OCI-LY3 (cell line): ENCODE measurements around the gene RNF149.
A peak's percentile ranks its signal among the peaks of the same experiment; 100 is the strongest.
"Not testable (repeated sequence)": the region's sequence is repeated elsewhere in the genome, so short reads cannot be mapped to it uniquely, and the experiment has no call there.

ENCODE experiments used
- H2AFZ ChIP-seq: fragments of 200-600, 300-600 bp; shearing (Covaris generic); 2 replicates; pipeline ENCODE4 v1.6.0; 2014; ENCODE audit warnings: antibody characterized with exemption, low read depth, low read length
- H3K27ac ChIP-seq: fragments of 200-600, 300-600 bp; sonication (generic); 2 replicates; pipeline ENCODE4 v1.5.1; 2014; ENCODE audit warnings: mild to moderate bottlenecking, low read length, moderate library complexity, mixed read lengths
- H3K27me3 ChIP-seq: fragments of 200-600, 300-600 bp; sonication (generic); 2 replicates; pipeline ENCODE4 v1.6.1; 2014; ENCODE audit warnings: low read depth, low read length, mixed read lengths
- H3K36me3 ChIP-seq: fragments of 200-600, 300-600 bp; sonication (generic); replicated peaks from 2 replicates; pipeline ENCODE3; 2014; ENCODE audit warnings: low read depth, low read length, mixed read lengths
- H3K4me1 ChIP-seq: fragments of 300-600, 200-600 bp; sonication (generic); 2 replicates; pipeline ENCODE4 v1.6.1; 2014; ENCODE audit warnings: low read length, mixed read lengths
- H3K4me2 ChIP-seq: fragments of 200-600, 300-600 bp; sonication (generic); 2 replicates; pipeline ENCODE4 v1.6.1; 2014; ENCODE audit warnings: low read length, mixed read lengths
- H3K4me3 ChIP-seq: fragments of 300-600, 200-600 bp; sonication (generic); 2 replicates; pipeline ENCODE4 v1.5.1; 2014; ENCODE audit warnings: antibody characterized with exemption, mild to moderate bottlenecking, low read length, moderate library complexity
- H3K79me2 ChIP-seq: fragments of 300-600, 200-600 bp; shearing (Covaris generic); 2 replicates; pipeline ENCODE4 v1.6.1; 2014; ENCODE audit warnings: mild to moderate bottlenecking, low read length, mixed read lengths
- H3K9ac ChIP-seq: fragments of 300-600, 200-600 bp; shearing (Covaris generic); 2 replicates; pipeline ENCODE4 v1.6.0; 2014; ENCODE audit warnings: mild to moderate bottlenecking, low read length, moderate library complexity
- H3K9me3 ChIP-seq: fragments of 200-600, 300-600 bp; shearing (Covaris generic); 2 replicates; pipeline ENCODE4 v1.6.1; 2014; ENCODE audit warnings: low read length, mixed read lengths; ENCODE audit not compliant: insufficient read depth
- H4K20me1 ChIP-seq: fragments of 200-600, 300-600 bp; sonication (generic); 2 replicates; pipeline ENCODE4 v1.6.1; 2016; ENCODE audit warnings: low read length, mixed read lengths; ENCODE audit not compliant: insufficient read depth
- CTCF ChIP-seq: fragments of 200-600, 300-600 bp; sonication (generic); IDR thresholded peaks from 2 replicates; pipeline ENCODE4 v1.5.1; 2014; ENCODE audit warnings: antibody characterized with exemption, low read length, low read depth
- EZH2phosphoT487 ChIP-seq: fragments of 200-600 bp; shearing (Covaris generic); IDR thresholded peaks from 2 replicates; pipeline ENCODE4 v1.6.1; 2018; ENCODE audit warnings: antibody characterized with exemption, mixed run types, low read depth

The RNF149 gene

DNA sequence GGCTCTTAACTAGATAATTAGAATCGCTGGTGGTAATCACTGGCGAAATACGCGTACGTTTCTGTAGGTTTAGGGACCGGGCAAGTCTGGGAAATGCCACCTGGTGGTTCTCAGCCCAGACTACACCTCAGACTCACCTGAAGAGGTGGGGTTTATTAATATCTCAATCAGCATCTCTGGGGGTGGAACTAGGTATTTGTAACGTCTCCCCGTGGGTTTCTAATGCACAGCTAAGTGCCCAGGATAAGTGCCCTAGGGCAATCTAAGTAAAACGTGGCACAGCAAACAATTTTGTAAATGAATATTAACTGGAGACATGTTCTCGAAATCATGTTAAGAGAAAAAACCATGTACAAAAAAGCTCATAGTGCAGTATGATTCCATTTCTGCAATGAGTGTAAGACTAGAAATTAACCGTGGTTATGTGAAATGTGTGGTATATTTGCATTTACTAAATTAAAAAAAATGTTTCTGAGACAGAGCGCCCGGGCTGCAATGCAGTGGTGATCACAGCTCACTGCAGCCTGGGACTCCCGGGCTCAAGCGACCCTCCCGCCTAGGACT is 56.6 kb downstream of the RNF149 start:
- Histone ChIP-seq H4K20me1 (peaks cover 23% of the 10 kb centered on the region), H3K27me3 (no peaks in the 10 kb centered on the region), H3K79me2 (peaks cover 39% of the 10 kb centered on the region), H2AFZ (peak overlapping the region; percentile 78; the same call in 1 of the 2 replicates), H3K4me3 (peak overlapping the region; percentile 77), H3K4me2 (peak overlapping the region; percentile 87), H3K27ac (peak overlapping the region; percentile 65), H3K36me3 (peaks cover 9% of the 10 kb centered on the region), H3K9me3 (no peaks in the 10 kb centered on the region), H3K9ac (peak overlapping the region; percentile 64), H3K4me1 (peaks cover 18% of the 10 kb centered on the region)
- peak; percentile 33 for TF ChIP-seq CTCF
- TF ChIP-seq EZH2phosphoT487: no peak

DNA sequence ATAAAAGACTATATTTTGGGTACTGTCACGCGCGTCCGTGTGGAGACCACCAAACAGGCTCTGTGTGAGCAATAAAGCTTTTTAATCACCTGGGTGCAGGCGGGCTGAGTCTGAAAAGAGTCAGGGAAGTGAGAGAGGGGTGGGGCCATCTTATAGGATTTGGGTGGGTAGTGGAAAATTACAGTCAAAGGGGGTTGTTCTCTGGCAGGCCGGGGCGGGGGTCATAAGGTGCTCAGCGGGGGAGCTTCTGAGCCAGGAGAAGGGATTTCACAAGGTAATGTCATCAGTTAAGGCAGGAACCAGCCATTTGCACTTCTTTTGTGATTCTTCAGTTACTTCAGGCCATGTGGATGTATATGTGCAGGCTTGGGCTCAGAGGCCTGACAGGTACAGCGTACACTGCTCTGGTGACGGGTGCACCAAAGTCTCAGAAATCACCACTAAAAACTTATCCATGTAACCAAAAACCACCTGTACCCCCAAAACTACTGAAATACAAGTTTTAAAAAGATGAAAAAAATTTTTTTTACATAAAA is 57.2 kb downstream of the RNF149 start:
- Histone ChIP-seq H3K9ac (peak overlapping the region; percentile 64; the same call in 1 of the 2 replicates), H3K4me2 (peak overlapping the region; percentile 87), H3K4me1 (peaks cover 18% of the 10 kb centered on the region), H4K20me1 (peaks cover 21% of the 10 kb centered on the region), H3K4me3 (peak overlapping the region; percentile 77), H3K79me2 (peaks cover 35% of the 10 kb centered on the region)
- H3K27me3 ChIP-seq, H3K27ac ChIP-seq, H3K9me3 ChIP-seq, H3K36me3 ChIP-seq, H2AFZ ChIP-seq: not testable (repeated sequence)

DNA sequence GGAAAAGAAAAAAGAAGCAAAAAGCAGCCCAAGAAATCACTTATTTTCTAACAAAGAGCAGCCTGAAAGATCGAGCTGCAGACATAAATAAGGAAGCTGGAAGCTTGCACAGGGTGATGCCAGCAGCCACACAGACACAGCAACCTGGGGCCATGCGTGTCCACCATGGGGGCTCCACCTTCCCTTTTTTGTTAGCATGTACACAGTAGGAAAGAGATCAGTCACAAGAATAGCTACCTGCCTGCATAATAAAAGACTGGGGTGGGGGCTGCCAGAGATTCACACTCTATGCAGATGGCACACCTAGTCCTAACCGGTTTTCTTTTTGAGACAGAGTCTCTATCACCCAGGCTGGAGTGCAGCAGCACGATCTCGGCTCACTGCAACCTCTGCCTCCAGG is 58.7 kb downstream of the RNF149 start:
- Histone ChIP-seq H2AFZ (no peak overlapping the region), H3K9ac (no peak overlapping the region), H3K9me3 (no peaks in the 10 kb centered on the region), H3K27ac (no peak overlapping the region), H3K79me2 (peaks cover 21% of the 10 kb centered on the region), H3K4me2 (no peak overlapping the region), H4K20me1 (peaks cover 13% of the 10 kb centered on the region), H3K27me3 (no peaks in the 10 kb centered on the region), H3K4me1 (peaks cover 18% of the 10 kb centered on the region), H3K36me3 (peaks cover 8% of the 10 kb centered on the region), H3K4me3 (no peak overlapping the region)
- TF ChIP-seq EZH2phosphoT487 (no peak), CTCF (no peak)

DNA sequence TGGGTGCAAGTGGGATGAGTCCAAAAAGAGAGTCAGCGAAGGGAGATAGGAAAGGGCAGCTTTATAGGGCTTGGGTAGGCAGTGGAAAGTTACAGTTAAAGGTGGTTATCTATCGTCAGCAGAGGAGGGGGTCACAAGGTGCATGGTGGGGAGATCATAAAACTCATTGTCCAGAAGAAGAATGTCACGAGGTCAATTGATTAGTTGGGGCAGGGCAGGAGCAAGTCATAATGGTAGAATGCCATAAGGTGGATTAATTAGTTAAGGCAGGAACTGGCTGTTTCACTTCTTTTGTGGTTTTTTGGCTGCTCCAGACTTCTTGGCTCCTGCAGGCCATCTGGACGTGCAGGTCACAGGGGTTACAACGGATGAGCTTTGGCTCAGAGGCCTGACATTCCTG is 59.7 kb downstream of the RNF149 start:
- H3K36me3 ChIP-seq, H2AFZ ChIP-seq, H3K9me3 ChIP-seq, H3K4me3 ChIP-seq, H3K4me1 ChIP-seq, H3K27me3 ChIP-seq, H3K4me2 ChIP-seq, H3K27ac ChIP-seq, H3K9ac ChIP-seq, H4K20me1 ChIP-seq: not testable (repeated sequence)
- peaks cover 10% of the 10 kb centered on the region for H3K79me2 ChIP-seq

DNA sequence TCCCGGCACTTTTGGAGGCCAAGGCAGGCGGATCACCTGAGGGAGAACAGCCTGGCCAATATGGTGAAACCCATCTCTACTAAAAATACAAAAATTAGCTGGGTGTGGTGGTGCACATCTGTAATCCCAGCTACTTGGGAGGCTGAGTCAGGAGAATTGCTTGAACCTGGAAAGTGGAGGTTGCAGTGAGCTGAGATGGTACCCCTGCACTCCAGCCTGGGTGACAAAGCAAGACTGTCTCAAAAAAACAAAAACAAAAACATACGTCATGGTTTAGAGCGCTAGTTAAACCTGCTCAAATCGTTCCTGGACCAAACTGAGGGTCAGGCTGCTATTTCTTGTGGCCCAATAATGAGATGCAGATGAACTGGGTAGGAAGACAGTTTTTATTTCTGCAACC is 63.0 kb downstream of the RNF149 start:
- not testable (repeated sequence) for H2AFZ ChIP-seq, H3K9me3 ChIP-seq, H3K4me2 ChIP-seq, H3K9ac ChIP-seq, H3K79me2 ChIP-seq, H3K4me3 ChIP-seq, H4K20me1 ChIP-seq, H3K27me3 ChIP-seq, H3K36me3 ChIP-seq, H3K27ac ChIP-seq, H3K4me1 ChIP-seq

- not testable (repeated sequence) for H3K9ac ChIP-seq, H3K4me2 ChIP-seq, H3K79me2 ChIP-seq, H3K4me1 ChIP-seq, H3K4me3 ChIP-seq, H3K27me3 ChIP-seq, H4K20me1 ChIP-seq, H3K36me3 ChIP-seq, H2AFZ ChIP-seq, H3K27ac ChIP-seq, H3K9me3 ChIP-seq
Measured at GRCh38 chr2:101244899-101245298, 63.6 kb downstream of the RNF149 start.

GRCh38 chr2:101244373-101244772 is 64.1 kb downstream of the RNF149 start:
- not testable (repeated sequence) for H3K4me1 ChIP-seq, H3K36me3 ChIP-seq, H3K27ac ChIP-seq, H4K20me1 ChIP-seq, H3K4me2 ChIP-seq, H3K4me3 ChIP-seq, H3K9ac ChIP-seq, H3K79me2 ChIP-seq, H2AFZ ChIP-seq, H3K27me3 ChIP-seq, H3K9me3 ChIP-seq
